Ovary (tissue), 9 donors: ENCODE data around the gene FAM177A1. TPM values are rescaled to one million over a fixed set of nuclear protein-coding genes. Genes with fewer than 3 reads are reported as not detected.
A peak's percentile ranks its signal among the peaks of the same experiment; 100 is the strongest.

Experiments used
- DNase-seq, 5 donors: peaks; one replicate each; pipeline ENCODE4 v3.0.0-alpha.2; 2019 to 2020
- H3K27ac ChIP-seq, 2 donors: fragments of 200-600 bp; one replicate each; pipeline versions ENCODE4 v1.5.1 to v1.8.0; 2019 to 2022
- H3K27me3 ChIP-seq: fragments of 200-600 bp; one replicate; pipeline ENCODE4 v1.8.0; 2022
- H3K36me3 ChIP-seq: fragments of 200-600 bp; sonication (generic); one replicate; pipeline ENCODE4 v1.5.1; 2019
- H3K4me1 ChIP-seq: one replicate; pipeline ENCODE4 v1.8.1; 2013; ENCODE audit warnings: mild to moderate bottlenecking, moderate library complexity; ENCODE audit not compliant: insufficient read depth
- H3K4me3 ChIP-seq: fragments of 200-600 bp; sonication (generic); one replicate; pipeline ENCODE4 v1.5.1; 2017
- H3K9me3 ChIP-seq, 2 donors: fragments of 200-600 bp in 1 of 2; sonication (generic) in 1 of 2; one replicate each; pipeline versions ENCODE4 v1.5.1 to v1.8.1; 2013 to 2019; ENCODE audit warnings: mild to moderate bottlenecking in 1 of 2, moderate library complexity in 1 of 2
- EP300 ChIP-seq: sonication (generic); formaldehyde crosslinking; IDR thresholded peaks from one replicate; pipeline ENCODE4 v1.6.1; 2017; ENCODE audit warnings: antibody characterized with exemption
- POLR2A ChIP-seq: fragments of 450-650 bp; IDR thresholded peaks from one replicate; pipeline ENCODE4 v1.6.1; 2017; ENCODE audit warnings: antibody characterized with exemption, mild to moderate bottlenecking, moderate library complexity
- WGBS, 3 donors: extraction: QIAGEN DNeasy Blood & Tissue Kit in 1 of 3; methylation state at CpG; one replicate each; pipeline versions ENCODE4 v1.1.5 to v1.1.7; 2013 to 2017; 5-methylcytosine and 5-hydroxymethylcytosine counted together
- intact Hi-C, 4 donors: fragments of 100-400 bp; cut with DNase I; formaldehyde crosslinking; loops; one replicate each; pipeline versions ENCODE4 v1.11.0 to v1.15.1; 2022 to 2023
- polyA plus RNA-seq, 2 donors: library from polyadenylated mRNA; stranded (reverse); fragments of 200-250 nt in 1 of 2; fragments of 350-450 nt in 1 of 2; fragmentation: Illumina TruSeq in 1 of 2; extraction: RNeasy Lipid Tissue Mini Kit (QIAGEN cat#74804) in 1 of 2; gene quantifications; one replicate each; pipeline ENCODE4 v1.2.3, GENCODE V29; 2013 to 2014
- total RNA-seq, 7 donors: library from RNA; depleted of rRNA in 2 of 7; stranded (reverse); fragments of >200 nt in 2 of 7; fragmentation: NEBNext Ultra II Directional in 3 of 7; extraction: Animal tissue kit (Norgen Biotek cat#: 25700) in 3 of 7; gene quantifications; one replicate each; pipeline versions ENCODE4 v1.1.0 to v1.2.4, GENCODE V29; 2016 to 2023
- TF ChIP-seq, protein P1 (sequence below), 3 donors: fragments of 450-650 bp in 2 of 3; fragments of 200-600 bp in 1 of 3; IDR thresholded peaks; one replicate each; pipeline versions ENCODE4 v1.5.1 to v1.8.0; 2016 to 2022; ENCODE audit warnings: antibody characterized with exemption in 3 of 3, mild to moderate bottlenecking in 1 of 3
- donor health status: DM: no; HTN: no; CAD: no; lungs with moderate emphysema.
- donor health status: DM: no; HTN: no; CAD: no.
- donor health status: Bipolar disorder and iron deficiency.
- donor health status: DM: yes; HTN: yes; CAD: no.
- donor health status: DM: no; HTN: no; CAD: no.
- donor health status: DM: yes; HTN: yes; CAD: no.

The FAM177A1 gene
- total and polyA plus RNA-seq, 9 donors, result 15.7 to 46.8 (median 35.5) TPM

DNA sequence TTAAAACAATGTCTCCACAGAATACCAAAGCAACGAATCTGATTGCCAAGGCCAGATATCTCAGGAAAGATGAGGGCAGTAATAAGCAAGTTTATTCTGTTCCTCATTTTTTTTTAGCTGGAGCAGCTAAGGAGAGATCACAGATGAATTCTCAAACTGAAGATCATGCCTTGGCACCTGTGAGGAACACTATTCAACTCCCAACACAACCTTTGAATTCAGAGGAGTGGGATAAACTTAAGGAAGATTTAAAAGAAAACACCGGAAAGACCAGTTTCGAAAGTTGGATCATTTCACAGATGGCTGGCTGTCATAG lies 77.3 kb downstream of the FAM177A1 start:
- Histone ChIP-seq H3K9me3 (no peaks in the 10 kb centered on the region), H3K27me3 (no peaks in the 10 kb centered on the region), H3K36me3 (no peaks in the 10 kb centered on the region), H3K27ac (no peak overlapping the region), H3K4me1 (no peaks in the 10 kb centered on the region), H3K4me3 (peak overlapping the region; percentile 76)
- intact Hi-C loops, result no loop called here
- DNase-seq, result no peak
- TF ChIP-seq, protein P1, sequence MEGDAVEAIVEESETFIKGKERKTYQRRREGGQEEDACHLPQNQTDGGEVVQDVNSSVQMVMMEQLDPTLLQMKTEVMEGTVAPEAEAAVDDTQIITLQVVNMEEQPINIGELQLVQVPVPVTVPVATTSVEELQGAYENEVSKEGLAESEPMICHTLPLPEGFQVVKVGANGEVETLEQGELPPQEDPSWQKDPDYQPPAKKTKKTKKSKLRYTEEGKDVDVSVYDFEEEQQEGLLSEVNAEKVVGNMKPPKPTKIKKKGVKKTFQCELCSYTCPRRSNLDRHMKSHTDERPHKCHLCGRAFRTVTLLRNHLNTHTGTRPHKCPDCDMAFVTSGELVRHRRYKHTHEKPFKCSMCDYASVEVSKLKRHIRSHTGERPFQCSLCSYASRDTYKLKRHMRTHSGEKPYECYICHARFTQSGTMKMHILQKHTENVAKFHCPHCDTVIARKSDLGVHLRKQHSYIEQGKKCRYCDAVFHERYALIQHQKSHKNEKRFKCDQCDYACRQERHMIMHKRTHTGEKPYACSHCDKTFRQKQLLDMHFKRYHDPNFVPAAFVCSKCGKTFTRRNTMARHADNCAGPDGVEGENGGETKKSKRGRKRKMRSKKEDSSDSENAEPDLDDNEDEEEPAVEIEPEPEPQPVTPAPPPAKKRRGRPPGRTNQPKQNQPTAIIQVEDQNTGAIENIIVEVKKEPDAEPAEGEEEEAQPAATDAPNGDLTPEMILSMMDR (IDR thresholded peaks at IDR 0.05), result no peak
- TF ChIP-seq POLR2A (no peak), EP300 (no peak)
- WGBS, 3 donors, result 52 to 54% (median 53%) methylated on average over 3 of the region's 3 CpGs

- no peaks in the 10 kb centered on the region for H3K9me3 ChIP-seq
- TF ChIP-seq POLR2A (no peak), EP300 (no peak)
- TF ChIP-seq, protein P1 (IDR thresholded peaks at IDR 0.05), result no peak
- H3K36me3 ChIP-seq, result no peaks in the 10 kb centered on the region
- H3K27ac ChIP-seq, result no peak overlapping the region
- no peaks in the 10 kb centered on the region for H3K27me3 ChIP-seq
- no peak for DNase-seq
- intact Hi-C loops, result no loop called here
- H3K4me1 ChIP-seq, result no peaks in the 10 kb centered on the region
- H3K4me3 ChIP-seq, result no peak overlapping the region
- WGBS, 3 donors, result 92 to 100% (median 98%) methylated on average over 1 of the region's 1 CpG
Measured at GRCh38 chr14:35124127-35124526, 78.1 kb downstream of the FAM177A1 start.

Other genes with a start within 250 kb of the FAM177A1 start
- gene BAZ1A, start 170.9 kb upstream of the FAM177A1 start, total RNA-seq, result 10 to 100 TPM; 12.5 to 30.1 (median 17.9) TPM
- gene BAZ1A, start 170.9 kb upstream of the FAM177A1 start, polyA plus RNA-seq, result 10 to 100 TPM; 10.4 to 14.2 TPM
- gene SRP54, start 63.3 kb upstream of the FAM177A1 start, total RNA-seq, result 10 to 100 TPM; 29.0 to 41.2 (median 37.3) TPM
- gene SRP54, start 63.3 kb upstream of the FAM177A1 start, polyA plus RNA-seq, result 10 to 100 TPM; 25.9 to 61.6 TPM
- 10 to 100 TPM; 16.8 to 39.7 (median 28.6) TPM for gene PPP2R3C, start 75.7 kb downstream of the FAM177A1 start, total RNA-seq
- gene PPP2R3C, start 75.7 kb downstream of the FAM177A1 start, polyA plus RNA-seq, result 10 to 100 TPM; 20.3 to 26.8 TPM
- 10 to 100 TPM in 6 of 7 donors, 1 to 10 TPM in 1; 6.7 to 30.6 (median 11.9) TPM for gene PRORP, start 76.3 kb downstream of the FAM177A1 start, total RNA-seq
- gene PRORP, start 76.3 kb downstream of the FAM177A1 start, polyA plus RNA-seq, result 10 to 100 TPM in 1 of 2 donors, 1 to 10 TPM in 1; 9.3 to 36.4 TPM
- gene PSMA6, start 246.1 kb downstream of the FAM177A1 start, total RNA-seq, result 100 to 1,000 TPM in 4 of 7 donors, 10 to 100 TPM in 3; 85.2 to 157 (median 102) TPM
- 100 to 1,000 TPM; 101 to 156 TPM for gene PSMA6, start 246.1 kb downstream of the FAM177A1 start, polyA plus RNA-seq